Measurements from ENCODE around the gene TJAP1.

TJAP1 gene

GRCh38 chr6:43481075-43481474, 3.7 kb downstream of the TJAP1 start:
- Histone ChIP-seq H3K27me3 (ENCODE audit: insufficient read depth, low read length) (no peaks in the 10 kb centered on the region), H3K9me3 (ENCODE audit: low read length) (no peaks in the 10 kb centered on the region), H3K36me3 (ENCODE audit: insufficient read depth, low read length) (no peaks in the 10 kb centered on the region), H3K4me2 (ENCODE audit: low read length) (no peak overlapping the region; the same call in 1 of the 2 replicates), H3K4me3 (ENCODE audit: low read depth, low read length, poor library complexity, severe bottlenecking) (no peak overlapping the region), H4K20me1 (ENCODE audit: insufficient read depth, low read length) (no peaks in the 10 kb centered on the region), H3K4me1 (ENCODE audit: insufficient read depth, low read length, severe bottlenecking) (peaks cover 42% of the 10 kb centered on the region), H3K9ac (ENCODE audit: low read length) (no peak overlapping the region), H3K27ac (ENCODE audit: low read depth, low read length, poor library complexity, severe bottlenecking) (no peak overlapping the region), H3F3A (ENCODE audit: insufficient read depth, low read length) (no peaks in the 10 kb centered on the region), H3K79me2 (ENCODE audit: insufficient read depth, low read length) (0 out of 2 replicates have a peak, but pooled peaks cover 5% of the 10 kb centered on the region), H2AFZ (ENCODE audit: low read length) (no peak overlapping the region), H3K9me2 (ENCODE audit: low read depth, low read length) (no peaks in the 10 kb centered on the region)
- no peak for TF ChIP-seq CTCF (IDR thresholded peaks at IDR 0.05; ENCODE audit: low read length)
- TF ChIP-seq EZH2 (IDR thresholded peaks at IDR 0.05; ENCODE audit: borderline replicate concordance, low read length) = no peak

GRCh38 chr6:43481591-43482236, 4.3 kb downstream of the TJAP1 start:
- Histone ChIP-seq H3K4me2 (ENCODE audit: low read length) (no peak overlapping the region), H2AFZ (ENCODE audit: low read length) (no peak overlapping the region), H3K4me3 (ENCODE audit: low read depth, low read length, poor library complexity, severe bottlenecking) (no peak overlapping the region), H4K20me1 (ENCODE audit: insufficient read depth, low read length) (no peaks in the 10 kb centered on the region), H3F3A (ENCODE audit: insufficient read depth, low read length) (no peaks in the 10 kb centered on the region), H3K27ac (ENCODE audit: low read depth, low read length, poor library complexity, severe bottlenecking) (no peak overlapping the region), H3K4me1 (ENCODE audit: insufficient read depth, low read length, severe bottlenecking) (peaks cover 42% of the 10 kb centered on the region), H3K79me2 (ENCODE audit: insufficient read depth, low read length) (0 out of 2 replicates have a peak, but pooled peaks cover 5% of the 10 kb centered on the region), H3K9ac (ENCODE audit: low read length) (no peak overlapping the region), H3K9me2 (ENCODE audit: low read depth, low read length) (no peaks in the 10 kb centered on the region), H3K36me3 (ENCODE audit: insufficient read depth, low read length) (no peaks in the 10 kb centered on the region), H3K27me3 (ENCODE audit: insufficient read depth, low read length) (no peaks in the 10 kb centered on the region), H3K9me3 (ENCODE audit: low read length) (no peaks in the 10 kb centered on the region)
- TF ChIP-seq CTCF (IDR thresholded peaks at IDR 0.05; ENCODE audit: low read length) (no peak), EZH2 (IDR thresholded peaks at IDR 0.05; ENCODE audit: borderline replicate concordance, low read length) (no peak)

GRCh38 chr6:43488667-43489276, 11.4 kb downstream of the TJAP1 start:
- no peaks in the 10 kb centered on the region for H3K36me3 ChIP-seq (ENCODE audit: insufficient read depth, low read length)
- H2AFZ ChIP-seq (ENCODE audit: low read length) = no peak overlapping the region
- no peaks in the 10 kb centered on the region for H3K79me2 ChIP-seq (ENCODE audit: insufficient read depth, low read length)
- H3K27me3 ChIP-seq (ENCODE audit: insufficient read depth, low read length) = no peaks in the 10 kb centered on the region
- H4K20me1 ChIP-seq (ENCODE audit: insufficient read depth, low read length) = no peaks in the 10 kb centered on the region
- peaks cover 6% of the 10 kb centered on the region for H3K4me1 ChIP-seq (ENCODE audit: insufficient read depth, low read length, severe bottlenecking)
- H3K27ac ChIP-seq (ENCODE audit: low read depth, low read length, poor library complexity, severe bottlenecking) = no peak overlapping the region
- no peaks in the 10 kb centered on the region for H3K9me2 ChIP-seq (ENCODE audit: low read depth, low read length)
- no peak overlapping the region for H3K4me2 ChIP-seq (ENCODE audit: low read length)
- no peak overlapping the region for H3K4me3 ChIP-seq (ENCODE audit: low read depth, low read length, poor library complexity, severe bottlenecking)
- TF ChIP-seq EZH2 (IDR thresholded peaks at IDR 0.05; ENCODE audit: borderline replicate concordance, low read length) = no peak
- no peak for TF ChIP-seq CTCF (IDR thresholded peaks at IDR 0.05; ENCODE audit: low read length)
- no peak overlapping the region for H3K9ac ChIP-seq (ENCODE audit: low read length)
- H3F3A ChIP-seq (ENCODE audit: insufficient read depth, low read length) = no peaks in the 10 kb centered on the region
- no peaks in the 10 kb centered on the region for H3K9me3 ChIP-seq (ENCODE audit: low read length)

Measured in OCI-LY1 (cell line).